PC-9 (cell line): ENCODE data around the gene GULP1. TPM values are rescaled to one million over a fixed set of nuclear protein-coding genes. Genes with fewer than 3 reads are reported as not detected.
"Not testable (repeated sequence)": the region's sequence is repeated elsewhere in the genome, so short reads cannot be mapped to it uniquely, and the experiment has no call there.

Source experiments
- BruUV-seq: library from RNA; stranded (reverse); fragments of 400-500 nt; replicated peaks from 2 replicates; lab custom pipeline; 2021; lab: Mats Ljungman, UMichigan
- CTCF ChIA-PET: fragments of 300-600 bp; sonication (Branson Sonifier 250); formaldehyde crosslinking; loops from one replicate; lab custom pipeline; 2022; ENCODE audit warnings: antibody characterized with exemption; lab: Charles Lee
- POLR2A ChIA-PET: fragments of 300-600 bp; sonication (Branson Sonifier 250); formaldehyde crosslinking; loops from one replicate; lab custom pipeline; 2022; ENCODE audit warnings: antibody characterized with exemption; ENCODE audit not compliant: unreplicated experiment; lab: Charles Lee
- DNase-seq, 2 experiments: peaks; one replicate each; pipeline versions ENCODE4 v3.0.0 to v3.0.0-alpha.2; 2015 to 2022; ENCODE audit warnings: mixed read lengths in 1 of 2
- H2AFZ ChIP-seq: fragments of 200-600 bp; sonication (generic); 2 replicates; pipeline ENCODE4 v1.8.1; 2017; ENCODE audit warnings: antibody characterized with exemption
- H3F3A ChIP-seq: fragments of 200-600 bp; sonication (generic); 2 replicates; pipeline ENCODE4 v1.8.1; 2017; ENCODE audit warnings: antibody characterized with exemption, mild to moderate bottlenecking, low read depth; ENCODE audit not compliant: insufficient read depth
- H3K27ac ChIP-seq: fragments of 200-600 bp; sonication (generic); 2 replicates; pipeline ENCODE4 v1.6.1; 2016; ENCODE audit warnings: mixed run types
- H3K27me3 ChIP-seq: fragments of 200-600 bp; sonication (generic); 2 replicates; pipeline ENCODE4 v1.6.1; 2016; ENCODE audit warnings: low read depth, mixed run types; ENCODE audit not compliant: insufficient read depth
- H3K36me3 ChIP-seq: fragments of 200-600 bp; sonication (generic); 2 replicates; pipeline ENCODE4 v1.6.1; 2016; ENCODE audit warnings: low read depth, mixed run types
- H3K4me1 ChIP-seq: fragments of 200-600 bp; sonication (generic); replicated peaks from 2 replicates; pipeline ENCODE4 v1.6.1; 2016; ENCODE audit warnings: mixed run types; ENCODE audit not compliant: insufficient read depth
- H3K4me2 ChIP-seq: fragments of 200-600 bp; sonication (generic); 2 replicates; pipeline ENCODE4 v1.6.1; 2017; ENCODE audit warnings: mixed run types
- H3K4me3 ChIP-seq: fragments of 200-600 bp; sonication (generic); 2 replicates; pipeline ENCODE4 v1.6.1; 2016; ENCODE audit warnings: mixed run types
- H3K79me2 ChIP-seq: fragments of 200-600 bp; sonication (generic); 2 replicates; pipeline ENCODE4 v1.6.1; 2017; ENCODE audit warnings: low read depth, mixed run types
- H3K9me2 ChIP-seq: fragments of 200-600 bp; sonication (generic); 2 replicates; pipeline ENCODE4 v1.8.1; 2017; ENCODE audit warnings: mild to moderate bottlenecking; ENCODE audit not compliant: insufficient read depth
- H3K9me3 ChIP-seq: fragments of 200-600 bp; sonication (generic); 2 replicates; pipeline ENCODE4 v1.8.1; 2016; ENCODE audit warnings: low read depth; ENCODE audit not compliant: insufficient read depth
- H4K20me1 ChIP-seq: fragments of 200-600 bp; sonication (generic); 2 replicates; pipeline ENCODE4 v1.8.1; 2017; ENCODE audit not compliant: insufficient read depth
- CTCF ChIP-seq: fragments of 200-600 bp; sonication (generic); conservative IDR thresholded peaks from 2 replicates; pipeline ENCODE4 v1.6.1; 2017; ENCODE audit warnings: mixed run types, antibody characterized with exemption, mild to moderate bottlenecking, moderate library complexity
- EZH2 ChIP-seq: fragments of 200-600 bp; sonication (generic); IDR thresholded peaks from 2 replicates; pipeline ENCODE4 v1.8.0; 2017; ENCODE audit warnings: antibody characterized with exemption, low read depth
- intact Hi-C: fragments of 100-400 bp; cut with micrococcal nuclease; formaldehyde crosslinking; loops from one replicate; pipeline ENCODE4 v1.10.0; 2022; ENCODE audit not compliant: unreplicated experiment
- total RNA-seq: library from RNA; stranded (reverse); gene quantifications from 2 replicates; pipeline ENCODE4 v1.2.3, GENCODE V29; 2021

Gene GULP1
- total RNA-seq, 1 experiment from 2014 or later, result 38.0 TPM

GRCh38 chr2:188601391-188601790 lies 309.7 kb downstream of the GULP1 start:
- Histone ChIP-seq H3F3A (no peaks in the 10 kb centered on the region), H3K27ac (no peak overlapping the region), H4K20me1 (no peaks in the 10 kb centered on the region), H3K9me3 (no peaks in the 10 kb centered on the region), H3K27me3 (no peaks in the 10 kb centered on the region), H3K4me1 (no peaks in the 10 kb centered on the region), H3K36me3 (no peaks in the 10 kb centered on the region), H3K4me3 (no peak overlapping the region), H3K9me2 (no peaks in the 10 kb centered on the region), H3K4me2 (no peak overlapping the region), H2AFZ (no peak overlapping the region), H3K79me2 (no peaks in the 10 kb centered on the region)
- no TSS peak for BruUV-seq
- TF ChIP-seq EZH2, result no peak
- no peak for TF ChIP-seq CTCF
- POLR2A ChIA-PET, result interaction anchor here (0.6 kb wide), 1 partner anchor 598 kb away, joined by 4 read pairs; no protein-coding TSS in a partner anchor
- CTCF ChIA-PET, result no interaction called here
- DNase-seq, result no peak
- intact Hi-C loops, result no loop called here

GRCh38 chr2:188601927-188602326 lies 310.3 kb downstream of the GULP1 start:
- Histone ChIP-seq H3K4me3 (no peak overlapping the region), H3K79me2 (no peaks in the 10 kb centered on the region), H4K20me1 (no peaks in the 10 kb centered on the region), H3K4me1 (no peaks in the 10 kb centered on the region), H2AFZ (no peak overlapping the region), H3K9me3 (no peaks in the 10 kb centered on the region), H3K27me3 (no peaks in the 10 kb centered on the region), H3K4me2 (no peak overlapping the region), H3K27ac (no peak overlapping the region), H3K9me2 (no peaks in the 10 kb centered on the region), H3F3A (no peaks in the 10 kb centered on the region), H3K36me3 (no peaks in the 10 kb centered on the region)
- no peak for DNase-seq
- BruUV-seq, result no TSS peak
- POLR2A ChIA-PET, result no interaction called here
- TF ChIP-seq EZH2 (no peak), CTCF (no peak)
- CTCF ChIA-PET, result no interaction called here
- intact Hi-C loops, result no loop called here

GRCh38 chr2:188604579-188604978 lies 312.9 kb downstream of the GULP1 start:
- H4K20me1 ChIP-seq, result no peaks in the 10 kb centered on the region
- intact Hi-C loops, result no loop called here
- H3K4me3 ChIP-seq, result no peak overlapping the region
- no peaks in the 10 kb centered on the region for H3K4me1 ChIP-seq
- no peak overlapping the region for H3K27ac ChIP-seq
- H3K9me3 ChIP-seq, result no peaks in the 10 kb centered on the region
- no peaks in the 10 kb centered on the region for H3F3A ChIP-seq
- H2AFZ ChIP-seq, result no peak overlapping the region
- BruUV-seq, result no TSS peak
- no peaks in the 10 kb centered on the region for H3K9me2 ChIP-seq
- H3K27me3 ChIP-seq, result no peaks in the 10 kb centered on the region
- no peaks in the 10 kb centered on the region for H3K79me2 ChIP-seq
- H3K36me3 ChIP-seq, result no peaks in the 10 kb centered on the region
- TF ChIP-seq EZH2 (no peak), CTCF (no peak)
- ChIA-PET CTCF (no interaction called here), POLR2A (no interaction called here)
- no peak overlapping the region for H3K4me2 ChIP-seq
- no peak for DNase-seq

GRCh38 chr2:188605609-188606584 lies 314.2 kb downstream of the GULP1 start:
- H3K9me3 ChIP-seq, POLR2A ChIA-PET, H2AFZ ChIP-seq, H3K9me2 ChIP-seq, intact Hi-C loops, DNase-seq, BruUV-seq, H3K4me3 ChIP-seq, H3K4me1 ChIP-seq, H3F3A ChIP-seq, H3K36me3 ChIP-seq, H3K27me3 ChIP-seq, H4K20me1 ChIP-seq, H3K27ac ChIP-seq, CTCF ChIA-PET, H3K79me2 ChIP-seq, H3K4me2 ChIP-seq: not testable (repeated sequence)

GRCh38 chr2:188606596-188606995 lies 314.9 kb downstream of the GULP1 start:
- POLR2A ChIA-PET, H3K4me2 ChIP-seq, intact Hi-C loops, DNase-seq, H2AFZ ChIP-seq, H3K4me3 ChIP-seq, H3F3A ChIP-seq, H3K79me2 ChIP-seq, H4K20me1 ChIP-seq, H3K27me3 ChIP-seq, H3K36me3 ChIP-seq, H3K9me2 ChIP-seq, BruUV-seq, H3K4me1 ChIP-seq, H3K9me3 ChIP-seq, CTCF ChIA-PET, H3K27ac ChIP-seq: not testable (repeated sequence)
